DND-41 (cell line): ENCODE measurements around the gene DIDO1.

Experiments used
- ATAC-seq: fragments of 200-7000 bp; cut with Tn5 transposase; 3 replicates; pipeline ENCODE4 v1.9.1; 2021; ENCODE audit warnings: low read depth; ENCODE audit not compliant: insufficient read depth
- DNase-seq: peaks from one replicate; pipeline ENCODE4 v3.0.0-alpha.2; 2020
- H2AFZ ChIP-seq: 2 replicates; pipeline ENCODE4 v1.6.0; 2012; ENCODE audit warnings: low read depth, low read length
- H3K27ac ChIP-seq: 2 replicates; pipeline ENCODE4 v1.5.1; 2012; ENCODE audit warnings: low read length, inconsistent platforms
- H3K27me3 ChIP-seq: fragments of 200-600 bp; sonication (generic); 2 replicates; pipeline ENCODE4 v1.6.0; 2012; ENCODE audit warnings: low read length, mild to moderate bottlenecking, inconsistent platforms; ENCODE audit not compliant: insufficient read depth, poor library complexity
- H3K36me3 ChIP-seq: 2 replicates; pipeline ENCODE4 v1.5.1; 2012; ENCODE audit warnings: low read length, inconsistent platforms; ENCODE audit not compliant: insufficient read depth
- H3K4me1 ChIP-seq: 2 replicates; pipeline ENCODE4 v1.5.1; 2012; ENCODE audit warnings: mild to moderate bottlenecking, low read length; ENCODE audit not compliant: insufficient read depth
- H3K4me2 ChIP-seq: 2 replicates; pipeline ENCODE4 v1.6.0; 2012; ENCODE audit warnings: mild to moderate bottlenecking, moderate library complexity, low read length, inconsistent platforms; ENCODE audit not compliant: insufficient read depth
- H3K4me3 ChIP-seq, 2 experiments: fragments of 200-600 bp in 1 of 2; shearing (Covaris generic) in 1 of 2; 2 replicates each; pipeline ENCODE4 v1.5.1; 2012 to 2016; ENCODE audit warnings: inconsistent platforms in 2 of 2, low read length in 2 of 2, mild to moderate bottlenecking in 2 of 2, low read depth in 1 of 2, moderate library complexity in 1 of 2
- H3K79me2 ChIP-seq: 2 replicates; pipeline ENCODE4 v1.6.0; 2012; ENCODE audit warnings: low read length, inconsistent platforms; ENCODE audit not compliant: insufficient read depth
- H3K9ac ChIP-seq: 2 replicates; pipeline ENCODE4 v1.6.0; 2012; ENCODE audit warnings: low read depth, mild to moderate bottlenecking, inconsistent platforms, low read length, moderate library complexity
- H3K9me3 ChIP-seq: 2 replicates; pipeline ENCODE4 v1.5.1; 2012; ENCODE audit warnings: low read length, moderate library complexity, mild to moderate bottlenecking, inconsistent platforms; ENCODE audit not compliant: insufficient read depth, severe bottlenecking
- H4K20me1 ChIP-seq: 2 replicates; pipeline ENCODE4 v1.6.0; 2012; ENCODE audit warnings: low read length; ENCODE audit not compliant: insufficient read depth
- EZH2 ChIP-seq: IDR thresholded peaks from 3 replicates; pipeline ENCODE4 v1.6.1; 2012; ENCODE audit warnings: borderline replicate concordance, low read depth, mild to moderate bottlenecking, moderate library complexity, low read length, inconsistent platforms; ENCODE audit not compliant: severe bottlenecking
- TF ChIP-seq, protein P1 (sequence below): IDR thresholded peaks from 2 replicates; pipeline ENCODE4 v1.5.1; 2012; ENCODE audit warnings: borderline replicate concordance, low read length, moderate library complexity, mild to moderate bottlenecking; ENCODE audit not compliant: poor library complexity, severe bottlenecking; ENCODE audit errors: extremely low read depth

Gene DIDO1

DNA sequence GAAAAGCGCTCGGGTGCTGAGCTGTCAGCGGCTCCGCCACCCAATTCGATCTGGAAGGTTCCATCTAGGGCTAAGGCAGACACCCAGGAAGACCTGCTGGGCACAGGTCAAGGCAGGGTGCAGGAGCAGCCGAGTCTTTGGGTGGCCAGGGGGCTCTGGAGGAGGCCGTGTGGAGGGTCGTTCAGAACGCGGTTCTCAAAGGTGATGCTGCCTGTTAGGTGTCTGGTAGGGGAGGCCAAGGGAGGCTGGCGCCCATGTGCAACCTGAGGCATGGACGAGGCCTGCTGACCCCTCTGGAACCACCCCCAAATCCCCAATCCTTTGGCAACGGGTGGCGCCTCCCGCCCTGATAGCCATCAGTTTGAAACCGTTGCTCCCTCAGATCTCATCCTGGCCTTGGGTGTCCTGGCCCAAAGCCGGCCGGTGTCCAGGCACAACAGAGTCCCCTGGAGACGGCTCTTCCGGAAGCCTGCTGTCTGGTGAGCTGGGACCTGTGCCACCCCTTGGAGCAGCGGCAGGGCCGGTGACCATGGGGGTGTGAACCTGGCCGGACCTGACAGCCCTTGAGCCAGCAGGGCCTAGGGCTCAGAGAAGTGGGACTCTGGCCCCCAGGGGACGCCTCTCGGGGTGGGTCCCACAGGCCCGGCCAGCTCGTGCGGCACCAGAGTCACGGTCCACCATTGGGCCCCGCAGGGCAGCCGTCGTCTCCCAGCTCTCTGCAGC lies 36.7 kb upstream of the DIDO1 start:
- Histone ChIP-seq H3K9ac (no peak overlapping the region), H4K20me1 (peaks cover 5% of the 10 kb centered on the region; the same call in 1 of the 2 replicates), H3K9me3 (no peaks in the 10 kb centered on the region), H3K4me2 (no peak overlapping the region), H3K36me3 (no peaks in the 10 kb centered on the region), H3K27me3 (no peaks in the 10 kb centered on the region), H3K4me3 (no peak overlapping the region), H2AFZ (no peak overlapping the region), H3K4me1 (peaks cover 17% of the 10 kb centered on the region), H3K79me2 (no peaks in the 10 kb centered on the region), H3K27ac (no peak overlapping the region)
- DNase-seq (no peak), ATAC-seq (no peak)
- TF ChIP-seq EZH2: no peak
- TF ChIP-seq, protein P1, sequence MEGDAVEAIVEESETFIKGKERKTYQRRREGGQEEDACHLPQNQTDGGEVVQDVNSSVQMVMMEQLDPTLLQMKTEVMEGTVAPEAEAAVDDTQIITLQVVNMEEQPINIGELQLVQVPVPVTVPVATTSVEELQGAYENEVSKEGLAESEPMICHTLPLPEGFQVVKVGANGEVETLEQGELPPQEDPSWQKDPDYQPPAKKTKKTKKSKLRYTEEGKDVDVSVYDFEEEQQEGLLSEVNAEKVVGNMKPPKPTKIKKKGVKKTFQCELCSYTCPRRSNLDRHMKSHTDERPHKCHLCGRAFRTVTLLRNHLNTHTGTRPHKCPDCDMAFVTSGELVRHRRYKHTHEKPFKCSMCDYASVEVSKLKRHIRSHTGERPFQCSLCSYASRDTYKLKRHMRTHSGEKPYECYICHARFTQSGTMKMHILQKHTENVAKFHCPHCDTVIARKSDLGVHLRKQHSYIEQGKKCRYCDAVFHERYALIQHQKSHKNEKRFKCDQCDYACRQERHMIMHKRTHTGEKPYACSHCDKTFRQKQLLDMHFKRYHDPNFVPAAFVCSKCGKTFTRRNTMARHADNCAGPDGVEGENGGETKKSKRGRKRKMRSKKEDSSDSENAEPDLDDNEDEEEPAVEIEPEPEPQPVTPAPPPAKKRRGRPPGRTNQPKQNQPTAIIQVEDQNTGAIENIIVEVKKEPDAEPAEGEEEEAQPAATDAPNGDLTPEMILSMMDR: no peak

GRCh38 chr20:62962221-62962879 lies 36.0 kb upstream of the DIDO1 start:
- H3K4me3 ChIP-seq: no peak overlapping the region
- no peak overlapping the region for H3K4me2 ChIP-seq
- H3K27ac ChIP-seq: no peak overlapping the region
- DNase-seq (no peak), ATAC-seq (no peak)
- no peak overlapping the region for H2AFZ ChIP-seq
- H3K9ac ChIP-seq: no peak overlapping the region
- H3K9me3 ChIP-seq: no peaks in the 10 kb centered on the region
- H3K36me3 ChIP-seq: no peaks in the 10 kb centered on the region
- H3K79me2 ChIP-seq: no peaks in the 10 kb centered on the region
- H3K27me3 ChIP-seq: no peaks in the 10 kb centered on the region
- peaks cover 5% of the 10 kb centered on the region; the same call in 1 of the 2 replicates for H4K20me1 ChIP-seq
- H3K4me1 ChIP-seq: peaks cover 17% of the 10 kb centered on the region
- TF ChIP-seq, protein P1: no peak
- no peak for TF ChIP-seq EZH2

DNA sequence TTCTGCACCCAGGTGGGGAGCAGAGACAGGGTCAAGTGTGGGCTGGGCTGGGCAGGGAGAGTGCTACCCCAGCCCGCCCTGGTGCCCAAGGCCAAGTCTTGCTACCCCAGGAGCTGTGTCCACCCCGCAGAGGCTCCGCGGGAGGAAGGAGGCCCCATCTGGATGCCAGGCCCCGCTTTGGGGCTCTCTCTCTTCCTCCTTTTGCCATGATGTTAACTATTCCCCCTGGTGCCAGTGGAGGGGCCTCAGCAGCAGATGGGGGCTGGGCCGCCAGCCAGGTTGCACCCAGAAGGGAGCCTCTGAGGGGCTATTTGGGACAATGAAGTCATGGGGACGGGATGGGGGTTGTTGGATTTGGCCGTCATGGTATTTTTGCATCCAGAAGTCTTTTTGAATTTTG lies 35.5 kb upstream of the DIDO1 start:
- Histone ChIP-seq H3K27ac (no peak overlapping the region), H2AFZ (no peak overlapping the region), H3K27me3 (no peaks in the 10 kb centered on the region), H3K36me3 (no peaks in the 10 kb centered on the region), H4K20me1 (peaks cover 5% of the 10 kb centered on the region; the same call in 1 of the 2 replicates), H3K9ac (0 out of 2 replicates have a peak overlapping the region, but pooled peaks have one; percentile 5), H3K4me3 (no peak overlapping the region), H3K79me2 (no peaks in the 10 kb centered on the region), H3K9me3 (no peaks in the 10 kb centered on the region), H3K4me2 (no peak overlapping the region), H3K4me1 (peaks cover 17% of the 10 kb centered on the region)
- no peak for DNase-seq
- no peak for TF ChIP-seq EZH2
- TF ChIP-seq, protein P1: no peak
- no peak for ATAC-seq
